ENCODE measurements around the gene BTN2A1. TPM values are rescaled to one million over a fixed set of nuclear protein-coding genes. Genes with fewer than 3 reads are reported as not detected.

Gene BTN2A1
- 7.8 and 15.2 TPM in 2 replicates for total RNA-seq

GRCh38 chr6:26457806-26458688, at the start of gene BTN2A1:
Gene BTN2A1, plus strand, starts transcription at chr6:26457955. Its CDS starts 682 bp downstream, at chr6:26458637.

GRCh38 chr6:26500102-26500501, 42.3 kb downstream of the BTN2A1 start, which contains the start of gene BTN1A1:
Gene BTN1A1, plus strand, starts transcription at chr6:26500303. Its CDS starts 984 bp downstream, at chr6:26501287.

Other genes with a start within 250 kb of the BTN2A1 start
- 13.6 and 25.0 TPM in 2 replicates for gene BTN3A2, start 92.8 kb upstream of the BTN2A1 start, total RNA-seq
- 6.6 and 18.8 TPM in 2 replicates for gene BTN2A2, start 74.8 kb upstream of the BTN2A1 start, total RNA-seq
- gene BTN3A1, start 55.7 kb upstream of the BTN2A1 start, total RNA-seq: 11.8 and 25.0 TPM in 2 replicates
- 11.2 and 21.0 TPM in 2 replicates for gene BTN3A3, start 17.5 kb upstream of the BTN2A1 start, total RNA-seq
- not detected in 2 replicates for gene BTN1A1, start 42.3 kb downstream of the BTN2A1 start, total RNA-seq
- 46.5 and 63.6 TPM in 2 replicates for gene HMGN4, start 80.4 kb downstream of the BTN2A1 start, total RNA-seq
- gene ABT1, start 139.0 kb downstream of the BTN2A1 start, total RNA-seq: 17.8 and 19.1 TPM in 2 replicates
- 9.4 and 15.6 TPM in 2 replicates for gene ZNF322, start 201.8 kb downstream of the BTN2A1 start, total RNA-seq